Mammary epithelial cell (primary cell): Measurements from ENCODE around the gene LYPD5.

ENCODE experiments used
- EZH2 ChIP-seq: IDR thresholded peaks from 2 replicates; pipeline ENCODE4 v1.6.1; 2012; ENCODE audit warnings: low read length, inconsistent platforms, borderline replicate concordance
- TF ChIP-seq, protein P1 (sequence below), 2 donors: IDR thresholded peaks in 1 of 2; conservative IDR thresholded peaks in 1 of 2; 2 replicates each; pipeline ENCODE4 v1.5.1; 2011 to 2012; ENCODE audit warnings: inconsistent platforms in 2 of 2, low read length in 2 of 2, mild to moderate bottlenecking in 2 of 2, control low read depth in 1 of 2, low read depth in 1 of 2; ENCODE audit not compliant: insufficient read depth in 1 of 2; ENCODE audit errors: extremely low read depth in 1 of 2

DNA sequence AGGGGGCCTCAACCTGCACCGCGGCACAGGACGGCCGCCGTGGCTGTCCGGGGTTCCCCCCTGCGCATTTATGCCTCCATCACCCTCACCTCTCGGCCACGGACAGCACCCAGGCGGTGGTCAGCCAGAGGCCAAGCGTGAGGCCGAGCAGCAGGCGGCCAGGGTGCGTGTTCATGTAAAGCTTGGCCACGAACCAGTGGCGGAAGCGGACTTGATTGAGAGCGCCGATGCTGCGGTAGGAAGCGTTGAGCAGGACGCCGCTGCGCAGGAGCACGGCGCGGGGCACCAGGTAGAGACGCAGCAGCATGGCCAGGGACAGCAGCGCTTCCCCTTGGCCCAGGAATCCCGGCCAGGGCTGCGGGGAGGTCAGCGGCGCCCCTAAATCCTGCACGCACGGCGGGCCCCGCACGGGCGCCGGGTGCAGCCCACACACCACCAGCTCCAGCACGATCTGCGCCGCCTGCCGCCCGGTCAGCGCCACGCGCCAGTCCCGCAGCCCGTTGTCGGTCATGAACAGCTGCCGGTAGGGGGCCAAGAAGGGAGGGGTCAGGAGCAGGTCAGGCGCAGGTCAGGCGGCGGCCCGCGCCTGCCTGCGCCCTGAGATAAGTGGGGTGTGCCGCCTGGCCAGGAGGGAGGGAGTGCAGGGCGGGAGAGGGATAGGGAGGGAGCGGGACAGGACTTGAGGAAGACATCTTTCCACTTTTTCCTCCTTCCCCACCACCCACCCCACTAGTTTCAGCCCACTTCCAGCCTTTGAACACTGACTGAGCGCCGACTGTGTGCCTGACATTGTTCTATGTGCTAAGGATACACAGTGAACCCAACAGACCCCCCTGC is 27.9 kb downstream of the LYPD5 start:
- TF ChIP-seq, protein P1, sequence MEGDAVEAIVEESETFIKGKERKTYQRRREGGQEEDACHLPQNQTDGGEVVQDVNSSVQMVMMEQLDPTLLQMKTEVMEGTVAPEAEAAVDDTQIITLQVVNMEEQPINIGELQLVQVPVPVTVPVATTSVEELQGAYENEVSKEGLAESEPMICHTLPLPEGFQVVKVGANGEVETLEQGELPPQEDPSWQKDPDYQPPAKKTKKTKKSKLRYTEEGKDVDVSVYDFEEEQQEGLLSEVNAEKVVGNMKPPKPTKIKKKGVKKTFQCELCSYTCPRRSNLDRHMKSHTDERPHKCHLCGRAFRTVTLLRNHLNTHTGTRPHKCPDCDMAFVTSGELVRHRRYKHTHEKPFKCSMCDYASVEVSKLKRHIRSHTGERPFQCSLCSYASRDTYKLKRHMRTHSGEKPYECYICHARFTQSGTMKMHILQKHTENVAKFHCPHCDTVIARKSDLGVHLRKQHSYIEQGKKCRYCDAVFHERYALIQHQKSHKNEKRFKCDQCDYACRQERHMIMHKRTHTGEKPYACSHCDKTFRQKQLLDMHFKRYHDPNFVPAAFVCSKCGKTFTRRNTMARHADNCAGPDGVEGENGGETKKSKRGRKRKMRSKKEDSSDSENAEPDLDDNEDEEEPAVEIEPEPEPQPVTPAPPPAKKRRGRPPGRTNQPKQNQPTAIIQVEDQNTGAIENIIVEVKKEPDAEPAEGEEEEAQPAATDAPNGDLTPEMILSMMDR (conservative IDR thresholded peaks at IDR 0.05 in 1 of 2, IDR thresholded peaks at IDR 0.05 in 1 of 2; ENCODE audit: extremely low read depth in 1 of 2, insufficient read depth in 1 of 2, low read depth in 1 of 2, low read length in 2 of 2), result no peak
- no peak for TF ChIP-seq EZH2
